Stimulated activated CD4-positive, alpha-beta T cell treated with anti-CD3 and anti-CD28 coated beads, Interleukin-2, amount 100 ng/mL, for 4 hours (primary cell): ENCODE results near the gene RAB26.
"Not testable (repeated sequence)": the region's sequence is repeated elsewhere in the genome, so short reads cannot be mapped to it uniquely, and the experiment has no call there.

Experiments
- DNase-seq: peaks from one replicate; pipeline ENCODE4 v3.0.0-alpha.2; 2020; ENCODE audit warnings: low read depth

RAB26 gene

GRCh38 chr16:2117341-2117740 lies 31.1 kb upstream of the RAB26 start:
- not testable (repeated sequence) for DNase-seq

GRCh38 chr16:2117960-2118722 lies 30.3 kb upstream of the RAB26 start:
- not testable (repeated sequence) for DNase-seq

GRCh38 chr16:2121325-2121724 lies 27.1 kb upstream of the RAB26 start:
- peak; percentile 20 for DNase-seq

- DNase-seq: no peak
Observed at GRCh38 chr16:2121853-2122252, 26.6 kb upstream of the RAB26 start.

GRCh38 chr16:2122429-2122828 lies 26.0 kb upstream of the RAB26 start:
- no peak for DNase-seq

GRCh38 chr16:2122934-2123683 lies 25.3 kb upstream of the RAB26 start:
- DNase-seq: not testable (repeated sequence)

GRCh38 chr16:2123706-2124376 lies 24.6 kb upstream of the RAB26 start:
- DNase-seq: not testable (repeated sequence)

GRCh38 chr16:2124377-2124693 lies 24.1 kb upstream of the RAB26 start:
- DNase-seq: not testable (repeated sequence)

GRCh38 chr16:2124694-2125444 lies 23.6 kb upstream of the RAB26 start:
- not testable (repeated sequence) for DNase-seq

- not testable (repeated sequence) for DNase-seq
Observed at GRCh38 chr16:2125609-2126008, 22.8 kb upstream of the RAB26 start.

- not testable (repeated sequence) for DNase-seq
Observed at GRCh38 chr16:2126161-2126743, 22.2 kb upstream of the RAB26 start.

- not testable (repeated sequence) for DNase-seq
Observed at GRCh38 chr16:2126928-2127556, 21.4 kb upstream of the RAB26 start.

- peak; percentile 29 for DNase-seq
Observed at GRCh38 chr16:2127630-2128280, 20.7 kb upstream of the RAB26 start.

GRCh38 chr16:2129251-2129650 lies 19.2 kb upstream of the RAB26 start:
- DNase-seq: not testable (repeated sequence)

GRCh38 chr16:2129890-2130447 lies 18.5 kb upstream of the RAB26 start:
- DNase-seq: not testable (repeated sequence)

GRCh38 chr16:2133797-2134196 lies 14.6 kb upstream of the RAB26 start:
- not testable (repeated sequence) for DNase-seq

GRCh38 chr16:2135071-2135470 lies 13.4 kb upstream of the RAB26 start:
- not testable (repeated sequence) for DNase-seq

- peak; percentile 99 for DNase-seq
Observed at GRCh38 chr16:2135770-2136490, 12.5 kb upstream of the RAB26 start, which contains the start of gene PKD1. TSS of gene PKD1 (minus strand) at chr16:2135898. CDS start at chr16:2135689, 209 bp downstream.
